Gastrocnemius medialis (tissue), 4 donors: ENCODE results near the gene DAGLA.

Experiments
- CTCF ChIP-seq, 5 experiments: fragments of 450-650 bp in 3 of 5; fragments of 200-600 bp in 2 of 5; sonication (generic) in 2 of 5; IDR thresholded peaks in 4 of 5; conservative IDR thresholded peaks in 1 of 5; 1 replicate in 4 of 5; 2 replicates in 1 of 5; pipeline ENCODE4 v1.5.1; 2016 to 2019; ENCODE audit warnings: antibody characterized with exemption in 5 of 5, mild to moderate bottlenecking in 3 of 5, moderate library complexity in 3 of 5
- POLR2A ChIP-seq, 2 donors: fragments of 450-650 bp; IDR thresholded peaks; one replicate each; pipeline ENCODE4 v1.6.1; 2017; ENCODE audit warnings: antibody characterized with exemption in 2 of 2, mild to moderate bottlenecking in 2 of 2, moderate library complexity in 2 of 2

GRCh38 chr11:61686066-61686465 lies 5.9 kb downstream of the DAGLA start:
- TF ChIP-seq CTCF (IDR thresholded peaks at IDR 0.05 in 4 of 5, conservative IDR thresholded peaks at IDR 0.05 in 1 of 5) (no peak), POLR2A (IDR thresholded peaks at IDR 0.05) (no peak)
